HepG2 (cell line): ENCODE measurements around the gene CYP20A1. TPM values are rescaled to one million over a fixed set of nuclear protein-coding genes. Genes with fewer than 3 reads are reported as not detected.

Experiments used
- DPF2 ChIP-seq: sonication (generic); formaldehyde crosslinking; IDR thresholded peaks from 2 replicates; pipeline ENCODE4 v1.4.0; 2020; ENCODE audit warnings: mild to moderate bottlenecking, low read depth, missing genetic modification reagents, borderline replicate concordance
- FOXC1 ChIP-seq: sonication (generic); formaldehyde crosslinking; IDR thresholded peaks from 2 replicates; pipeline ENCODE4 v1.8.0; 2022; ENCODE audit warnings: mild to moderate bottlenecking, missing genetic modification reagents, borderline replicate concordance
- MTF1 ChIP-seq: sonication (generic); formaldehyde crosslinking; IDR thresholded peaks from 2 replicates; pipeline ENCODE4 v1.5.0; 2020; ENCODE audit warnings: missing genetic modification reagents
- SNAPC2 ChIP-seq: sonication (generic); formaldehyde crosslinking; IDR thresholded peaks from 2 replicates; pipeline ENCODE4 v1.8.1; 2022; ENCODE audit warnings: mild to moderate bottlenecking, missing genetic modification reagents
- SOX13 ChIP-seq, 3 experiments: fragments of 450-650 bp in 1 of 3; sonication (generic) in 1 of 3; formaldehyde crosslinking in 1 of 3; IDR thresholded peaks in 2 of 3; conservative IDR thresholded peaks in 1 of 3; 2 replicates each; pipeline versions ENCODE4 v1.5.0 to v1.6.1; 2016 to 2020; ENCODE audit warnings: antibody characterized with exemption in 1 of 3, mild to moderate bottlenecking in 1 of 3, missing compliant biosample characterization in 1 of 3, missing genetic modification reagents in 1 of 3, moderate library complexity in 1 of 3
- ZNF251 ChIP-seq: sonication (generic); formaldehyde crosslinking; IDR thresholded peaks from 2 replicates; pipeline ENCODE4 v1.9.0; 2021; ENCODE audit warnings: mild to moderate bottlenecking, missing genetic modification reagents
- ZNF264 ChIP-seq: sonication (generic); formaldehyde crosslinking; IDR thresholded peaks from 2 replicates; pipeline ENCODE4 v1.4.0; 2020; ENCODE audit warnings: missing genetic modification reagents
- ZNF282 ChIP-seq: fragments of 450-650 bp; IDR thresholded peaks from 2 replicates; pipeline ENCODE4 v1.6.1; 2018; ENCODE audit not compliant: partially characterized antibody
- ZNF331 ChIP-seq: sonication (generic); formaldehyde crosslinking; IDR thresholded peaks from 2 replicates; pipeline ENCODE4 v1.4.0; 2020; ENCODE audit warnings: missing genetic modification reagents
- ZNF557 ChIP-seq: sonication (generic); formaldehyde crosslinking; IDR thresholded peaks from 2 replicates; pipeline ENCODE4 v1.4.0; 2020; ENCODE audit warnings: missing genetic modification reagents
- polyA plus RNA-seq, 8 experiments: library from polyadenylated mRNA; depleted of rRNA in 3 of 8; stranded (reverse) in 7 of 8; unstranded in 1 of 8; fragments of >200 nt; fragmentation: Illumina TruSeq in 4 of 8; extraction: Trizol in 4 of 8; gene quantifications; 2 replicates each; pipeline versions ENCODE4 v1.2.1 to v1.2.3, GENCODE V29; 2011 to 2016; ENCODE audit warnings: low read depth in 4 of 8, missing spikeins in 1 of 8, mixed read lengths in 1 of 8; ENCODE audit not compliant: insufficient read depth in 1 of 8
- total RNA-seq, 5 experiments: library from RNA; depleted of rRNA; stranded (reverse); fragments of >200 nt; fragmentation: Illumina TruSeq; extraction: Trizol; gene quantifications; 2 replicates each; pipeline ENCODE4 v1.2.3, GENCODE V29; 2016; ENCODE audit warnings: low read depth in 1 of 5
- TF ChIP-seq, protein P1 (sequence below): sonication (generic); formaldehyde crosslinking; IDR thresholded peaks from 2 replicates; pipeline ENCODE4 v1.4.0; 2020; ENCODE audit warnings: missing genetic modification reagents, borderline replicate concordance
- TF ChIP-seq, protein P2 (sequence below): sonication (generic); formaldehyde crosslinking; IDR thresholded peaks from 2 replicates; pipeline ENCODE4 v1.4.0; 2020; ENCODE audit warnings: mild to moderate bottlenecking, missing genetic modification reagents, borderline replicate concordance
- TF ChIP-seq, protein P3 (sequence below): IDR thresholded peaks from 2 replicates; pipeline ENCODE4 v1.6.1; 2012; ENCODE audit warnings: inconsistent platforms
- TF ChIP-seq, protein P4 (sequence below): sonication (generic); formaldehyde crosslinking; IDR thresholded peaks from 2 replicates; pipeline ENCODE4 v1.8.0; 2022; ENCODE audit warnings: mild to moderate bottlenecking, missing genetic modification reagents; ENCODE audit not compliant: insufficient replicate concordance
- TF ChIP-seq, protein P5 (sequence below): IDR thresholded peaks from 2 replicates; pipeline ENCODE4 v1.6.1; 2016; ENCODE audit warnings: missing biosample characterization, missing genetic modification reagents, low read depth

Gene CYP20A1
- total and polyA plus RNA-seq, 2 of the 13 experiments (the other 11 are each of a cell fraction or from before 2014, with no cell fraction given): 9.6 to 35.3 TPM

DNA sequence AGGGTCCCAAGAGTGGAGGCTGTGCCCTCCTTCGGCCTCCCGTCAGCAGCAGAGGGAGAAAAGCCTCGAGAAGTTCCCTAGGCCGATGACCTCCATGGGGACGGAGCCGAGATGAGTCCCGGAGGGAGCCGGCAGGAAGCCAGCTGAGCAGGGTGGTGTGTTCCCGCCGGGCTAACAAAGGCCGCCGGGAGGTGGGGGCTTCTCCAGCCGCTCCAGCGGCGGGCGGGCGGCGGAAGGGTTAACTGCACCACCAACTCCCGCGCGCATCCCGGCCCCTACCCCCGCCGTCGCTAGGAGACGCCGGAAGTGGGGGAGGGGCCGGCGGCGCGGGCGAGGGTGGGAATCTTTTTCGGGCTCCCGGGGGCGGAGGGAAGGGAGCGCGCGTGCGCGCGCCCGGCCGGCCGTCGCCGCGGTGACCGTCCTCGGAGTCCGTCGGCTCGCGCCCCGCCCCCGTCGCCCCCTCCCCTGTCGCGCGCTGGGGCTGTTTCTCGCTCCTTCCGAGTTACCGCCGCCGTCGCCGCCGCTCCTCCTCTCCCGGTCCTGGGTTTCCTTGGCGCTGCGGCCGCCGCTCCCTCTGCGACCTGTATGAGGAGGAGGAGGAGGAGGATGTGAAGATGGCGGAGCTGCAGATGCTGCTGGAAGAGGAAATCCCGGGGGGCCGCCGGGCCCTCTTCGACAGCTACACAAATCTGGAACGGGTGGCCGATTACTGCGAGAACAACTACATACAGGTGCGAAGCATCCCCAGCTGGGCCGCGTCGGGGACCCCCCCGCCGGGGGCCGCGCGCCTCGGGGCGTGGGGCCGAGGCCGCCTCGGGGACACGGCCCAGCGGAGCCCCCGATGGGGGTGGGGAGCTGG, 89.3 kb downstream of the CYP20A1 start, which contains the start of gene ABI2 (continued):
- TF ChIP-seq, protein P1, sequence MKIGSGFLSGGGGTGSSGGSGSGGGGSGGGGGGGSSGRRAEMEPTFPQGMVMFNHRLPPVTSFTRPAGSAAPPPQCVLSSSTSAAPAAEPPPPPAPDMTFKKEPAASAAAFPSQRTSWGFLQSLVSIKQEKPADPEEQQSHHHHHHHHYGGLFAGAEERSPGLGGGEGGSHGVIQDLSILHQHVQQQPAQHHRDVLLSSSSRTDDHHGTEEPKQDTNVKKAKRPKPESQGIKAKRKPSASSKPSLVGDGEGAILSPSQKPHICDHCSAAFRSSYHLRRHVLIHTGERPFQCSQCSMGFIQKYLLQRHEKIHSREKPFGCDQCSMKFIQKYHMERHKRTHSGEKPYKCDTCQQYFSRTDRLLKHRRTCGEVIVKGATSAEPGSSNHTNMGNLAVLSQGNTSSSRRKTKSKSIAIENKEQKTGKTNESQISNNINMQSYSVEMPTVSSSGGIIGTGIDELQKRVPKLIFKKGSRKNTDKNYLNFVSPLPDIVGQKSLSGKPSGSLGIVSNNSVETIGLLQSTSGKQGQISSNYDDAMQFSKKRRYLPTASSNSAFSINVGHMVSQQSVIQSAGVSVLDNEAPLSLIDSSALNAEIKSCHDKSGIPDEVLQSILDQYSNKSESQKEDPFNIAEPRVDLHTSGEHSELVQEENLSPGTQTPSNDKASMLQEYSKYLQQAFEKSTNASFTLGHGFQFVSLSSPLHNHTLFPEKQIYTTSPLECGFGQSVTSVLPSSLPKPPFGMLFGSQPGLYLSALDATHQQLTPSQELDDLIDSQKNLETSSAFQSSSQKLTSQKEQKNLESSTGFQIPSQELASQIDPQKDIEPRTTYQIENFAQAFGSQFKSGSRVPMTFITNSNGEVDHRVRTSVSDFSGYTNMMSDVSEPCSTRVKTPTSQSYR (CRISPR knock-in tag): peak; percentile 99
- TF ChIP-seq, protein P2, sequence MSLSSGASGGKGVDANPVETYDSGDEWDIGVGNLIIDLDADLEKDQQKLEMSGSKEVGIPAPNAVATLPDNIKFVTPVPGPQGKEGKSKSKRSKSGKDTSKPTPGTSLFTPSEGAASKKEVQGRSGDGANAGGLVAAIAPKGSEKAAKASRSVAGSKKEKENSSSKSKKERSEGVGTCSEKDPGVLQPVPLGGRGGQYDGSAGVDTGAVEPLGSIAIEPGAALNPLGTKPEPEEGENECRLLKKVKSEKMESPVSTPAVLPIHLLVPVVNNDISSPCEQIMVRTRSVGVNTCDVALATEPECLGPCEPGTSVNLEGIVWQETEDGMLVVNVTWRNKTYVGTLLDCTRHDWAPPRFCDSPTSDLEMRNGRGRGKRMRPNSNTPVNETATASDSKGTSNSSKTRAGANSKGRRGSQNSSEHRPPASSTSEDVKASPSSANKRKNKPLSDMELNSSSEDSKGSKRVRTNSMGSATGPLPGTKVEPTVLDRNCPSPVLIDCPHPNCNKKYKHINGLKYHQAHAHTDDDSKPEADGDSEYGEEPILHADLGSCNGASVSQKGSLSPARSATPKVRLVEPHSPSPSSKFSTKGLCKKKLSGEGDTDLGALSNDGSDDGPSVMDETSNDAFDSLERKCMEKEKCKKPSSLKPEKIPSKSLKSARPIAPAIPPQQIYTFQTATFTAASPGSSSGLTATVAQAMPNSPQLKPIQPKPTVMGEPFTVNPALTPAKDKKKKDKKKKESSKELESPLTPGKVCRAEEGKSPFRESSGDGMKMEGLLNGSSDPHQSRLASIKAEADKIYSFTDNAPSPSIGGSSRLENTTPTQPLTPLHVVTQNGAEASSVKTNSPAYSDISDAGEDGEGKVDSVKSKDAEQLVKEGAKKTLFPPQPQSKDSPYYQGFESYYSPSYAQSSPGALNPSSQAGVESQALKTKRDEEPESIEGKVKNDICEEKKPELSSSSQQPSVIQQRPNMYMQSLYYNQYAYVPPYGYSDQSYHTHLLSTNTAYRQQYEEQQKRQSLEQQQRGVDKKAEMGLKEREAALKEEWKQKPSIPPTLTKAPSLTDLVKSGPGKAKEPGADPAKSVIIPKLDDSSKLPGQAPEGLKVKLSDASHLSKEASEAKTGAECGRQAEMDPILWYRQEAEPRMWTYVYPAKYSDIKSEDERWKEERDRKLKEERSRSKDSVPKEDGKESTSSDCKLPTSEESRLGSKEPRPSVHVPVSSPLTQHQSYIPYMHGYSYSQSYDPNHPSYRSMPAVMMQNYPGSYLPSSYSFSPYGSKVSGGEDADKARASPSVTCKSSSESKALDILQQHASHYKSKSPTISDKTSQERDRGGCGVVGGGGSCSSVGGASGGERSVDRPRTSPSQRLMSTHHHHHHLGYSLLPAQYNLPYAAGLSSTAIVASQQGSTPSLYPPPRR (CRISPR knock-in tag): 0 out of 2 replicates have a peak, but pooled peaks have one; percentile 60
- TF ChIP-seq, protein P3, sequence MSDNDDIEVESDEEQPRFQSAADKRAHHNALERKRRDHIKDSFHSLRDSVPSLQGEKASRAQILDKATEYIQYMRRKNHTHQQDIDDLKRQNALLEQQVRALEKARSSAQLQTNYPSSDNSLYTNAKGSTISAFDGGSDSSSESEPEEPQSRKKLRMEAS: peak; percentile 62
- peak; percentile 18; the same call in 1 of the 2 replicates for TF ChIP-seq SNAPC2 (CRISPR knock-in tag)
- TF ChIP-seq, protein P4, sequence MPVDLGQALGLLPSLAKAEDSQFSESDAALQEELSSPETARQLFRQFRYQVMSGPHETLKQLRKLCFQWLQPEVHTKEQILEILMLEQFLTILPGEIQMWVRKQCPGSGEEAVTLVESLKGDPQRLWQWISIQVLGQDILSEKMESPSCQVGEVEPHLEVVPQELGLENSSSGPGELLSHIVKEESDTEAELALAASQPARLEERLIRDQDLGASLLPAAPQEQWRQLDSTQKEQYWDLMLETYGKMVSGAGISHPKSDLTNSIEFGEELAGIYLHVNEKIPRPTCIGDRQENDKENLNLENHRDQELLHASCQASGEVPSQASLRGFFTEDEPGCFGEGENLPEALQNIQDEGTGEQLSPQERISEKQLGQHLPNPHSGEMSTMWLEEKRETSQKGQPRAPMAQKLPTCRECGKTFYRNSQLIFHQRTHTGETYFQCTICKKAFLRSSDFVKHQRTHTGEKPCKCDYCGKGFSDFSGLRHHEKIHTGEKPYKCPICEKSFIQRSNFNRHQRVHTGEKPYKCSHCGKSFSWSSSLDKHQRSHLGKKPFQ: peak; percentile 64
- peak; percentile 24; the same call in 1 of the 2 replicates for TF ChIP-seq DPF2 (CRISPR knock-in tag)
- peak; percentile 46 for TF ChIP-seq FOXC1 (CRISPR knock-in tag)
- peak; percentile 72; the same call in 1 of the 2 replicates for TF ChIP-seq ZNF331 (CRISPR knock-in tag)
- TF ChIP-seq MTF1 (CRISPR knock-in tag): 0 out of 2 replicates have a peak, but pooled peaks have one; percentile 31
- TF ChIP-seq ZNF282: no peak
- TF ChIP-seq ZNF557 (CRISPR knock-in tag): peak; percentile 66; the same call in 1 of the 2 replicates
- no peak for TF ChIP-seq ZNF251 (CRISPR knock-in tag)
- peak; percentile 11; the same call in 1 of the 2 replicates for TF ChIP-seq SOX13 (IDR thresholded peaks at IDR 0.05)
- peak in 1 of 2 experiments; percentile 64; a peak in 1 of 4 replicates for TF ChIP-seq SOX13 (CRISPR knock-in tag; conservative IDR thresholded peaks at IDR 0.05 in 1 of 2, IDR thresholded peaks at IDR 0.05 in 1 of 2)
- TF ChIP-seq, protein P5, sequence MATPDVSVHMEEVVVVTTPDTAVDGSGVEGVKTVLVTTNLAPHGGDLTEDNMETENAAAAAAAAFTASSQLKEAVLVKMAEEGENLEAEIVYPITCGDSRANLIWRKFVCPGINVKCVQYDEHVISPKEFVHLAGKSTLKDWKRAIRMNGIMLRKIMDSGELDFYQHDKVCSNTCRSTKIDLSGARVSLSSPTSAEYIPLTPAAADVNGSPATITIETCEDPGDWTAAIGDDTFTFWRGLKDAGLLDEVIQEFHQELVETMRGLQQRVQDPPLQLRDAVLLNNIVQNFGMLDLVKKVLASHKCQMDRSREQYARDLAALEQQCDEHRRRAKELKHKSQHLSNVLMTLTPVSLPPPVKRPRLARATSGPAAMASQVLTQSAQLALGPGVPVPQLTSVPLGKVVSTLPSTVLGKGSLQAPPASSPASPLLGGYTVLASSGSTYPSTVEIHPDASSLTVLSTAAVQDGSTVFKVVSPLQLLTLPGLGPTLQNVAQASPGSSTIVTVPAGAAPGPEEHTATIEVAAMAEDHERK: peak; percentile 38; the same call in 1 of the 2 replicates
- TF ChIP-seq ZNF264 (CRISPR knock-in tag): peak; percentile 83; the same call in 1 of the 2 replicates
